GM18861 (cell line): ENCODE measurements around the gene EPN1.

Experiments
- ATAC-seq: cut with Tn5 transposase; IDR thresholded peaks from one replicate; pipeline ENCODE4 v1.9.1; 2021; ENCODE audit not compliant: unreplicated experiment

EPN1 gene

DNA sequence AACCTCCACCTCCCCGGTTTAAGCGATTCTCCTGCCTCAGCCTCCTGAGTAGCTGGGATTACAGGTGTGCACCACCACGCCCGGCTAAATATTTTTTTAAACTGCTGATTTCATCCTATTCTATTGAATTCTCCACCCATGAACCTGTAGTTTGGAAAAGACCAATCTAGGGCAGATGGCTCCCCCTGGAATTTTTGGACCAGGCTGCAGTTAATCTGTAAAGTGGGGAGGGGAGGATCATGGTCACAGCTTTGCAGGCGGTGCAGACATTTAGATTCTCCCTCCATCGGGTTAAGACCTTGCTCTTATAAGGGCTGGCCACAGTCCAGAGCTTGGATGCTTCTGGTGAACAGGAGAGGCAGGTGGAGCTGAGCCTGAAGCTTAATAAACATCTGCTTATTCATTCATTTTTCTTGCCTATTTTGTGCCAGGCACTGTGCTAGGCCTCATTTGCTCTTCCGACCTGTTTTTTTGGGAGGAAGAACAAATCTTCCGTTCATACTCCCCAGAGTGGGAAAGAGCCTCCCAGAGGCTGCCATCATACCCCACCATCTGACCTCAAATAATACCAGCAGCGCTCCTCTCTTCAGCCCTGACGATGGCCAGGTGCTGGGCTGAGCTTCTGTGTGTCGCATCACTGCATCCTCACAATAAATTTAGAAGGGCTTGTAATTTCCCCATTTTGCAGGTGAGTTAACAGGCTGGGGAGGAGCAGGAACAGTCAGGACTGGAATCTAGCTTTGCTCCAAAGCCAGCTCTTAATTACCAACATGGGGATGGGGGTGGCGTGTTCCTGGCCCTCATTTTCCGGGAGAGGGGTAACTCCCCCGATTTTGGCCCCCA is 27.9 kb upstream of the EPN1 start:
- ATAC-seq, result no peak

GRCh38 chr19:55647732-55648584 is 27.1 kb upstream of the EPN1 start, which contains the start of gene CCDC106:
Gene CCDC106, plus strand, starts transcription at chr19:55648212. Its CDS starts 835 bp downstream, at chr19:55649047.
- no peak for ATAC-seq

- no peak for ATAC-seq
Observed at GRCh38 chr19:55648585-55649267, 26.3 kb upstream of the EPN1 start.

- no peak for ATAC-seq
Observed at GRCh38 chr19:55649268-55650125, 25.5 kb upstream of the EPN1 start.

- no peak for ATAC-seq
Observed at GRCh38 chr19:55650126-55650557, 24.9 kb upstream of the EPN1 start.

DNA sequence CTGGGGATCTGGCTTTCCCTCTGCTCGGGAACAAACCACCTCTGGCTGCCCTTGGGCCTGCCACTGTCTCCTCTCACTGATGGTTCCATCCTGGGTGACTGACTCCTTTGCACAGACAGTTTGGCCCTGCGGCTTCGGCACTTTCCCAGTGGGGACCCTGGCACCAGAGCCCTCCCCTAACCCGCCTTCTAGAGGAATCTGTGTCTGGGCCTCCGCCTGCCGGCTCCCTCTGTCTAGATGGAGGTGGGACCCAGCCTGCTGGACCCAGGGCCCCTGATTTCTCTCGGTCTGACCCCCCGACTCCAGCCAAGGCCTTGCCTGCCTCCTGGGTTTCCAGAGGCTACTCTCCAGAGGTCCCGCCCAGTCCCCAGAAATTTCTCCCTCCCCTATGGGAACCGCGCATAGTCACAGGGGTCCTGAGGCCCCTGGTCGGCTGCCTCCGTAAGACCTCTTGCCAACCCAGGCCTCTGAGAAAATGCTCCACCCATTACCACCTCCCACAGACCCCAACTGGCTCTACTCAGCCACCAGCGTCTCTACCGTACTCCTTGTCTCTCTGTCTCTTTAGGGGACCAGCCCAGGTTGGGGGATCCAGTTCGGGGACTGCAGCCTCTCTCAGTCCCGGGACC is 24.3 kb upstream of the EPN1 start:
- ATAC-seq, result no peak

DNA sequence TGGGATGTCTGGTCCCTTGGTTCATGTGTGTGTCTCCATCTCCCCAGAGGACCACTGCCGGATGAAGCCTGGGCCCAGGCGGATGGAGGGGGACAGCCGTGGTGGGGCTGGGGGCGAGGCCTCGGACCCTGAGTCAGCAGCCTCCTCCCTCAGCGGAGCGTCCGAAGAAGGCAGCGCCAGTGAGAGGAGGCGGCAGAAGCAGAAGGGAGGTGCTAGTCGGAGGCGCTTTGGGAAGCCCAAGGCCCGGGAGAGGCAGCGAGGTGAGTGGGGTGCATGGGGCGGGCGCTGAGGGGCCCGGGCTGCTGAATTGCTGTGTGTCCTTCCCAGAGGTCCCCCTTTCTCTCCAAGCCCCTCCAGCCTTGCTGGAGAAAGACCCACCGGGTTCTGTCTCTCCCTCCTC is 23.8 kb upstream of the EPN1 start:
- no peak for ATAC-seq

- ATAC-seq, result no peak
Observed at GRCh38 chr19:55652311-55653128, 22.5 kb upstream of the EPN1 start.

DNA sequence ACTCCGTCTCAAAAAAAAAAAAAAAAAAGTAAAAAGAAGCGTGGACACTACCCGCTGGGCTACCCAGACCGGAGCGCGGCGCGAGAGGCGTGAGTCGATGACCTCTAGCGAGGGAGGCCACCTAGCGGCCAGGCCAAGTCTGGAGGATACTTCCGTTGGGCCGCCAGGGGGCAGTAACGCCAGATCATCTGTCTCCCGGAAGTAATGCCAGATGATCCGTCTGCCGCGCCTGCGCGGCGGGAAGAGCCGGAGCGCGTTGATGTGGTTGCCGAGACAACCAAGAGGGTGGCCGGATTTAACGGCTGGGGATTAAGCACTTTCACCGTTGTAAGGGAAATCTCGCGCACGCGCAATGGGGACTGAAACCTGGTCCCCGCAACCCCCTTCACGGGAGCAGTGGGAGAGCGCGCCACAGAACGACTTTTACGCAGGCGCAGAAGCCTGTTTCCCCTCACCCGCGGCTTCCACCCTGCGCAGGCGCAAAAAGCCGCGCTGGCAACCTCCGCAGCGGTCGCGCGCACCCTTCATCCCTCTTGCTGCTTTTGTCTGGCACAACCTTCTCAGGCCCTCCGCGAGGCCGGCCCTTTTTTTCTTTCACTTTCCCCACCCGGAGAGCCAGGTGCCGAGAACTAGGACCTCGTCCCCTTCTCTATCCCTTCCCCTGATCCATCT is 21.2 kb upstream of the EPN1 start:
- ATAC-seq, result peak; percentile 36

DNA sequence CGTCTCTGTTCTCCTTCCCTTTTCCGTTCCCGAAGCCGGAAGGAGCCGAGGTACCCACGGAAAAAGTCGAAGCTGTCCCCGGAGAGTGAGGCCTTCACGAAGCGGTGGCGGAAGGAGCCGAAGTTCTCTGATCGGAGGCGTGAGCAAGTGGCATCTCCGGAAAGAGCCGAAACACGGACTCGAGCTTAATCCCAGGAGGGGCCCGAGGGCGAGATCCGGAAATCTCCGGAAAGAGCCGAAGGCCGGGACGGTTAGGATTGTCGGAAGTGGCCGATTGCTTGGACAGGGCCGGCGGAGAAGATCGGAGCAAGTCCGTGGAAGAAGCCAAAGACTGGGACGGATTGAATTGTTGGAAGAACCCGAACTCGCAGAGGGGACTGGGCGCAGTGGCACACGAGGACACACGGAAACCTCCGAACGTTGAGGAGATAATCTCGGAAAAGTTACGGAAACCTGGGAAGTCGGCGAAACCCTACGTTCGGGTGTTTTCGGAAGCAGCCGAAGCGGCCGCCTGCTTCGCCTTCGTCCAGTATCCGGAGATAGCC is 20.6 kb upstream of the EPN1 start:
- peak; percentile 43 for ATAC-seq

DNA sequence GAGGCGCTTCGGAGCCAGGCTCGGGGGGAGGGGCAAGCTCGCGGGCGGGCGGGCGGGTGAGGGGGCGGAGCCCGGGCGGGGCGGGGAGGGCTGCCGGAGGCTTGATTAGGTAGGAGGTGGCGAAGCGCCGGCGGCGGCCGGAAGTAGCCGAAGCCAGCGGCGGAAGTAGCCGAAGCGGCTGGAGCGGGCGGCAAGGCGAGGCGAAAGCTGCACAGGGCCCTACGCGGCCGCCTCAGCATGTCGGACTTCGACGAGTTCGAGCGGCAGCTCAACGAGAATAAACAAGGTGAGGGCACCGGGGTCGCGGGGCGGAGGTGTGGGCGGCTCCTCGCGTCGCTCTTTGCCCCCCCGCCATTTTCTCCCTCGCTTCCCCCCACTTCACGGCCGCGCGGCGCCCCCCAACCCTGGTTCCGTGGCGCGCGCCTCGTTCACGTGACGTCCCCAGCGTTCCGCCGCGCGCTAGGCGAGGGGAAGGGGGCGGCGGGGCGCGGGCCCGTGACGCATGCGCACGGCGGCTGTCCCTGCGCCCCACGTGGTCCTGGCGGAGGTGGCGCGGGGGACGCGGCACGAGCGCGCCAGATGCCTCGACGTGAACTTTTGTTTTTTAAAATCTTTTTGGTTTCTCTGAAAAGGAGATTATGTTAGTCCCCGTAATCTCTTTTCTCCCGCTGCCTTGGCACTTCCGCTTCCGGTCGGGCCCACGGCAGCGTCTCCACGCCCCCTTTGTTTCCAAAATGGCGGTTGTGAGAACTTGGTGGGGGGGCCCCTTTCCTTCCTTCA is 20.0 kb upstream of the EPN1 start, which contains the start of gene U2AF2:
Gene U2AF2, plus strand, starts transcription at position 168 of the 780 bp plus-strand sequence. Its CDS starts 70 bp downstream, at position 238.
- peak; percentile 21 for ATAC-seq

- no peak for ATAC-seq
Observed at GRCh38 chr19:55655648-55656040, 19.4 kb upstream of the EPN1 start.

GRCh38 chr19:55656552-55656951 is 18.5 kb upstream of the EPN1 start:
- ATAC-seq, result no peak

GRCh38 chr19:55656988-55657747 is 17.9 kb upstream of the EPN1 start:
- ATAC-seq, result no peak

DNA sequence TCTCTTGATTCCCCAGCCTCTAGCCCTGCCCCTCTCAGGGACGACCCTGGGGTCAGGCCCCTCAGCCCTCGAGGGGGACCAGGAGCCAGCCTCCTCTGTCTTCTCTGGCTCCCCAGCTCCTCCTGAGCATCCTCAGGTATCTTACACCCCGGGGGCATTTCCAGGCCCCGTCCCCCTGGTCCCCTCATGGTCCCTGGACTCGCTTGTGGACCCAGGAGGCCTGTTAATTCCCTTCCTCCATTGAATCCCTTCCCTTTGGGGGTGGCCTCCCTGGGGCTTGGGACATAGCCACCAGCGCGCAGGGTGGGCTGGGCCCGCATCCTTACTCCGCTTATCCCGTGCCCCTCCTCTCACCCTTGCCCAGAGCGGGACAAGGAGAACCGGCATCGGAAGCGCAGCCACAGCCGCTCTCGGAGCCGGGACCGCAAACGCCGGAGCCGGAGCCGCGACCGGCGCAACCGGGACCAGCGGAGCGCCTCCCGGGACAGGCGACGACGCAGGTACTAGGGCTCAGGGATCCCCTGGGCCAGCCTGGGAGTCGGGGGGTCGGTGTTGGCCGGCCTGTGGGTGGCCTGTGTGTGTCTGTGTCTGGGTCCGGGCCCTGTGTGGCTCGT is 16.1 kb upstream of the EPN1 start:
- no peak for ATAC-seq

- ATAC-seq, result no peak
Observed at GRCh38 chr19:55659822-55660221, 15.2 kb upstream of the EPN1 start.
